ENCODE data around the gene SCRN3.
"Not testable (repeated sequence)": the region's sequence is repeated elsewhere in the genome, so short reads cannot be mapped to it uniquely, and the experiment has no call there.

The SCRN3 gene

DNA sequence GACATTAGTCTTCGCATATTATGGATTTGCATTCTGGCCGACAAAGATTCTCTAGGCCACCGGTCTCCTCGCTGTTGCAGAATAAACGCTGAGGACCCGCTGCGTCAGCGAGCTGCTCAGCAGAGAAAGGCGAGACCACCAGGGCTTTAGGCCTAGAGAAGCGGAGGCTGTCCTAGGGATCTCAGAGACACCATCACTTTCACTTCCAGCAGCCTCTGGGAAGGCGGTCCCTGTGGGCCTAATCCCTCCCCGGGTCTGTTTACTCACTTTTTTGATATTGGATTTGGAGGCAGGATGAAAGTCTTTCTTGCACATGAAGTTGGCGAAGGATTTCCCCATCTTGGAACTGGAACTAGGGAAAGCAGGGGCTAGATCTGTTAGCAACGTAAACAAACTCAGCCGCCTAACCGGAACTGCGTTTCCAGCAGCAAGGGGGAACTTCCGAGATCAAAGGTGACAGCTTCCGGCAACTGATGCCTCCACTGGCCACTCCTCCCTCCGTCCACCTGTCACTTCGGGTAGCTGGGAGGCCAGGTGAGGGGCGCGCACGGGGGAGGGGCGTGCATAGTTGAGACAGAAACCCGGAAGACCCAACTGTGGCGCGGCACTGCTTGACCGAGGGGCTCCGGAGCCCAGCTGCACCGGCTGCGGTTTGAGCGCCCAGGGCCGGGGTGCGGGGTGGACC is at the start of gene SCRN3:
Gene SCRN3 (plus strand): TSS at position 447 of the 685 bp plus-strand sequence. CDS start 2,554 bp downstream, outside the sequence.
- DNase-seq (ENCODE audit: low read depth, low spot score), result peak; percentile 94

DNA sequence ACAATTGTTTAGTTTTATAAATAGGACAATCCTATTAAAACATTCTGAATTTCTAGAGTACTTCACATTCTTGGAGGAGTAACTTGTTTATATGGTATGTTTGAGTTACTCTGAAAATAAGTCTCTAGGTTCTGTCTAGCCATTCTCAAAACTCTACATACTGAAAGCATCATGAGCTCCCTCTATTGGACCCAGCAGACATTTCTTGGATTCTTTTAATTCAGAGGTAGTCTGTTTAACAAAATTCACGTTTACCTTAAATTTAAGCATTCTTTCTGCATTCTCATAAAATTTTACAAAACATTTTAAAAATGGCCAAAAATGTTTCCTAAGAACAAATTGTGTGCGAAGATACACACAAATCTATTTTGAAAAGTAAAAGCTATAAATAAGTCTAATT is 45.5 kb upstream of the SCRN3 start:
- no peak for DNase-seq (ENCODE audit: low read depth, low spot score)

DNA sequence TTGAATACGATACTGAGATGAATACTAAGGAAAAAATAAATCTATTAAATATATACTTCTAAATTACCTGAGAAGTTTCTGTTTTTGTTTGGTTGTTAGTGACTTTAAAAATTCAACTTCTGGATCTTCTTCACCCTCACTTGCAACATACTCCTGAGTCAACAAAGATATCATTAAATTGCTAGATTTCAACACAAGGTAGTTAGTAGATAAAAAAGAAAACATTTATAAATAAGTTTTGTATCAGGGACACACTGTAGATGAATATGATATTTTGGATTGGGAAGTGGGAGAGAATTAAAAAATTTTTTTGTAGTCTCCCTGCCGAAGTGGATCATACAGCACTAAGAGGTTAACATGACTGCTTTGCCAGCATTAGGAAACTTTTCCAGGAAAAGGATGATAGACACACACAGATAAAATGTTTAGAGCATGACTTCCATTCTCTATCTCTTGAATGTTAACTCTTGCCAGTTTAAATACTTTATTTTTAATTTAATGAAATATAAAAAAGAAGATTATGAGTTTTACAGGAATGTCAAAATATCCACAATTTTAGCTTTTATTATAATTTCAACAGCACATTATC is 44.8 kb upstream of the SCRN3 start:
- no peak for DNase-seq (ENCODE audit: low read depth, low spot score)

DNA sequence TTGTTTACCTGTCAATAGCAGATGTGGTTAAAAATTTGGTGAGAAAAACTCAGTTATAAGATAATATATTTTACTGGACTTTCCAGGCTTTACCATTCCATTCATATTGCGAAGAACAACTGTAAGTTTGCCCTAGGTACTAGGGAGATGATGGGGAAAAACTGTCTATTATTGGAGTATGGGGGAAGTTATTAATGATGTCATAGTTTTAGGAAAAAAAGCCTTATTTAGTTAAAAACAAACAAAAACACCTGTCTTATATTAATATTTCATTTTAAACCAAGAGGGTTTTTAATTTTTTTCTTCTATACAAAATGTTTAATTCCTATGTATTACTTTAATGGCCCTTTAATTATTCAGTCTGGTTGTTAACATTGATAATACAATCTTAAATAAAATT is 42.5 kb upstream of the SCRN3 start:
- DNase-seq (ENCODE audit: low read depth, low spot score), result no peak

DNA sequence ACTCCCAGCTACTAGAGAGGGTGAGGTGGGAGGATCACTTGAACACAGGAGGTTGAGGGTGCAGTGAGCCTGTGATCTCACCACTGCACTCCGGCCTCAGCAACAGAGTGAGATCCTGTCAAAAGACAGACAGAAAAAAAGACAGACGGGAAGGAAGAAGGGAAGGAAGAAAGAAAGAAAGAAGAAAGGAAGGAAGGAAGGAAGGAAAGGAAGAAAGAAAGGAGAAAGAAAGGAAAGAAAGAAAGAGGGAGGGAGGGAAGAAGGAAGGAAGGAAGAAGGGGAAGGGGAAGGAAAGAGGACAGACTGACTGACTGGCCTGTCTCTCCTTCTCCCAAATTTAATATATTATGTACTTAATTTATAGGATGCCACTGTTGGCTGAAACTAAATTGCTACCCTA is 39.2 kb upstream of the SCRN3 start:
- DNase-seq (ENCODE audit: low read depth, low spot score), result no peak

- not testable (repeated sequence) for DNase-seq (ENCODE audit: low read depth, low spot score)
Observed at GRCh38 chr2:174359663-174360062, 35.9 kb upstream of the SCRN3 start.

- no peak for DNase-seq (ENCODE audit: low read depth, low spot score)
Observed at GRCh38 chr2:174362949-174363348, 32.6 kb upstream of the SCRN3 start.

DNA sequence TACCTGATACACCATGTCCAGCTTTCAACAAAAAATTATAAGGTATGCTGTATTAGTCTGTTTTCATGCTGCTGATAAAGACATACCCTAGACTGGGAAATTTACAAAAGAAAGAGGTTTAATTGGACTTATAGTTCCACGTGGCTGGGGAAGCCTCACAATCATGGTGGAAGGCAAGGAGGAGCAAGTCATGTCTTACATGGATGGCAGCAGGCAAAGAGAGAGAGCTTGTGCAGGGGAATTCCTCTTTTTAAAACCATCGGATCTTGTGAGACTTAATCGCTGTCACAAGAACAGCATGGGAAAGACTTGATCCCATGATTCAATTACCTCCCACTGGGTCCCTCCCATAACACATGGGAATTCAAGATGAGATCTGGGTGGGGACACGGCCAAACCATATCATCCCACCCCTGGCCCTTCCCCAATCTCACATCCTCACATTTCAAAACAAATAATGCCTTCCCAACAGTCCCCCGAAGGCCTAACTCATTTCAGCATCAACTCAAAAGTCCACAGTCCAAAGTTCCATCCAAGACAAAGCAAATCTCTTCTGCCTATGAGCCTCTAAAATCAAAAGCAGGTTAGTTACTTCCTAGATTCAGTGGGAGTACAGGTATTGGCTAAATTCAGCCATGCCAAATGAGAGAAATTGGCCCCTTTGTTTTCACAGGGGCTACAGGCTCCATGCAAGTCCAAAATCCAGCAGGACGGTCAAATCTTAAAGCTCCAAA is 31.9 kb upstream of the SCRN3 start:
- DNase-seq (ENCODE audit: low read depth, low spot score), result not testable (repeated sequence)

GRCh38 chr2:174364628-174365027 is 30.9 kb upstream of the SCRN3 start:
- DNase-seq (ENCODE audit: low read depth, low spot score), result no peak

- no peak for DNase-seq (ENCODE audit: low read depth, low spot score)
Observed at GRCh38 chr2:174365571-174365970, 30.0 kb upstream of the SCRN3 start.

DNA sequence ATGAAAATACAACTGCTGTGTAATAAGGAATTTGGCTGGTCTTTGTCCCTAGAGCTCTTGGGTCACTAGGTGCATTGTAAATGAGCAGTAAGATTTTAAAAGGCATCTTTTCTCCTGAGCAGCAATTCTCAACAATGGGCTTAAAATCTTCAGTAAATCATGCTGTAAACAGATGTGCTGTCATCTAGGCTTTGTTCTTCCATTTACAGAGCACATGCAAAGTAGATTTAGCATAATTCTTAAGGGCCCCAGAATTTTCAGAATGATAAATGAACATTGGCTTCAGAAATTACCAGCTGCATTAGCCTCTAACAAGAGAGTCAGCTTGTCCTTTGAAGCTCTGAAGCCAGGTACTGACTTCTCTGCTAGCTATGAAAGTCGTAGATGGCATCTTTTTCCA is 26.8 kb upstream of the SCRN3 start:
- DNase-seq (ENCODE audit: low read depth, low spot score), result no peak

DNA sequence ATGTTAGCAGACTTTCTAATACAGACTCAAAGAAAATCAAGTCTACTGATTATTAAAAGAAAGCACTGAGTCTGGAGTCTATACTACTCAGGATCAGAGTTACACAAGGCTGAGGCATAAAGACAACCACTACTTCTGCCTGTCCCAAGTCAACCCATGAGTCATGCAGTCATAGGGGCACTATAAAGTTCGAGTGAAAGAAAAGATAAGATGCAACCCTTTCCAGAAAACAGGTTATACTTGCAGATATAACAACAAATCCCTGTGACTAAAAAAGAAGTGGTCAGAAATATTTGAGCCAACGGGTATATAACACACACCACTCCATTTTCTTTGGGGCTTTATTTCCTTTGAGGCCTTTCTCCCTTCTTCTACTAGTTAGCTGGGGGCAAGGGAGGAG is 18.6 kb upstream of the SCRN3 start:
- DNase-seq (ENCODE audit: low read depth, low spot score), result no peak

- DNase-seq (ENCODE audit: low read depth, low spot score), result no peak
Observed at GRCh38 chr2:174383796-174384195, 11.7 kb upstream of the SCRN3 start.

DNA sequence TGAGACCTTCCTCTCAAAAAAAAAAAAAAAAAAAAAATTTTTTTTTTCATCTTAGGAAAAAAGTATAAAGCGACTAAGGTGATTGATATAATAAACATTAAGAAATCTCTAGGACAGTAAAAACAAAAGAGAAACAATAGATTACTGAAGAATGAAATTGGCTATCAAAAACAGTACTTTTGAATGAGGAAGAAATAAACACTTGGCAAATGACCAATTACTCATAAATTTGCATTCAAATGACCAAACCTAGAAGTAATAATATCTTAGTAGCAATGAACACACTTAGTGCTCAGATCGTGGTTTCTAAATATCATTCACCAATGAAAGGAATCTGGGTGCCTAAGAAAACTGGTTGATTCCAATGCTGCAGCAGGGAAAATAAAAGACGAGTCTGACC is 10.3 kb upstream of the SCRN3 start:
- no peak for DNase-seq (ENCODE audit: low read depth, low spot score)

- not testable (repeated sequence) for DNase-seq (ENCODE audit: low read depth, low spot score)
Observed at GRCh38 chr2:174388706-174389105, 6.8 kb upstream of the SCRN3 start.

DNA sequence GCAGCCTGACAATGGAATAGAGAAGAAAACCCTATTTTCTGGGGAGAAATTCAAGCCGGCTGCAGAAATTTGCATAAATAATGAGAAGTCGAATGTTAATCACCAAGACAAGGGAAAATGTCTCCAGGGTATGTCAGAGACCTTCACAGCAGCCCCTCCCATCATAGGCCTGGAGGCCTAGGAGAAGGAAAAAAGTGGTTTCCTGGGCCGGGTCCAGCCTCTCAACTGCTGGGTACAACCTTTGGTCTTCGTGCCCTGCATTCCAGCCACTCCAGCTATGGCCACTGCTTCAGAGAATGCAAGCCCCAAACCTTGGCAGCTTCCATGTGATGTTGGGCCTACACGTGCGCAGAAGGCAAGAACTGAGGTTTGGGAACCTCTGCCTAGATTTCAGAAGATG is 6.0 kb upstream of the SCRN3 start:
- DNase-seq (ENCODE audit: low read depth, low spot score), result peak; percentile 6

- not testable (repeated sequence) for DNase-seq (ENCODE audit: low read depth, low spot score)
Observed at GRCh38 chr2:174390303-174390702, 5.2 kb upstream of the SCRN3 start.

DNA sequence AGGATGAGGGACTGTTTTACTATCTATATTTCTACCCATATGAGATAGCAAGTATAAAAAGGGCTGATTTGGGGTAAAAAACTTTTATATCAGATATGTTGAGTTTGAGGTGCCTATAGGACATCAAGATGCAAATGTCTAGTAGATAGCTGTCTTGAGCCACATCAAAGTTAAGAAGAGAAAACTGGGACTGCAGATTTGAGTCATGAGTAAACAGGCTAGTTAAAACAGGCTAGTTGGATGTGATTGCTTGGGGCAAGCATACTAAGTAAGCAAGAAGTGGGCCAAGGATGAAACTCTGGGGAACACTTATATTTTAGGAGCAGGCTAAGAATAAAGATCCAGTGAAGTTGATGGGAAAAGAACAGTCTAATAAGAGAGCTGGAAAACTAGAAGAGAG is 2.8 kb upstream of the SCRN3 start:
- no peak for DNase-seq (ENCODE audit: low read depth, low spot score)

DNA sequence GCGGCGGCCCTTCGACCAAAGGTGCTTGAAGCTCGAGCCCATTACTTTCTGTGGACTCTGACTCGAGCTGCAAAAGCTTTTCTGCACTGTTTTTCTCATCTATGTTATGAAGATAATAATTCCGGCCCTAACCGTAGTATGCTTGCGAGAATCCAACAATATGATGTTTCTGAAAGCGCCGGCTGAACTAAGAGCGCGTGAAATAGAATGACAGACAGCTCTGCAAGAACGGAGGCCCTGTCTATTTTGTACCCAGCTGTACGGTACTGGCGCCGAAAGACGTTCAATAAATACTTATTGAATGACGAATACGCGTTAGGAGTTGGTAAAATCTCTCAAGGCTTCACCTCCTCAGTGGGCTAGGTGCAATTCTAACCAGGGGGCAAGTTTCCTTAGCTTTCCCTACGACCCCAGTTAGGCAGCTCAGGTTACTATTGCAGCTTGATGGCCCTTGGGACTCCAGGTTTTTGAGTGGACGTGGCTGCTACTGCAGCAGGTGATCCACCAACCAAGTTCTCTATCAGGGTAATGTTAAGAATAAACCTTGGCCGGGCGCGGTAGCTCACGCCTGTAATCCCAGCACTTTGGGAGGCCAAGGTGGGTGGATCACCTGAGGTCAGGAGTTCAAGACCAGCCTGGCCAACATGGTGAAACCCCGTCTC is 570 bp downstream of the SCRN3 start:
- no peak for DNase-seq (ENCODE audit: low read depth, low spot score)

- no peak for DNase-seq (ENCODE audit: low read depth, low spot score)
Observed at GRCh38 chr2:174397773-174398172, 2.2 kb downstream of the SCRN3 start.

- DNase-seq (ENCODE audit: low read depth, low spot score), result no peak
Observed at GRCh38 chr2:174399171-174399570, 3.6 kb downstream of the SCRN3 start.

DNA sequence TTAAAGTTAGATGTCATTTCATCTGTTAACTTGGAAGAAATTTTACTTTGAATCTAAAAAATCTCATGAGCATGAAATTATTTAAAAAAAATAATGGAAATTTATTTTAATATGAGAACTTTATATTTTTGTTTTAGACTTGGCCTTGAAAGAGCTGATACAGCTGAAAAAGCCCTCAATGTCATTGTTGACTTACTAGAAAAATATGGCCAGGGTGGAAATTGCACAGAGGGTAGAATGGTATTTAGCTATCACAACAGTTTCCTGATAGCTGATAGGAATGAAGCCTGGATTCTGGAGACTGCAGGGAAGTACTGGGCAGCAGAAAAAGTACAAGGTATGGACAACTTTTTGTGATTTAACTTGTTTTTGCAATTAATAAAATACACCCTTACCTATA is 5.3 kb downstream of the SCRN3 start:
- no peak for DNase-seq (ENCODE audit: low read depth, low spot score)

Data from ELF-1 (cell line).